SK-N-SH treated with all-trans-retinoic acid at 6 μM for 48 hours (cell line): Measurements from ENCODE around the gene PHGDH.

Experiments used
- PPARA ChIP-seq: fragments of 250-450 bp; sonication (Bioruptor Pico); IDR thresholded peaks from 2 replicates; pipeline ENCODE4 v1.5.0; 2020; ENCODE audit warnings: mild to moderate bottlenecking, borderline replicate concordance
- TSHZ2 ChIP-seq: fragments of 250-450 bp; sonication (Bioruptor Pico); IDR thresholded peaks from 2 replicates; pipeline ENCODE4 v1.5.0; 2020; ENCODE audit warnings: mild to moderate bottlenecking, moderate library complexity
- ZC3H10 ChIP-seq: fragments of 250-450 bp; sonication (Bioruptor Pico); IDR thresholded peaks from 2 replicates; pipeline ENCODE4 v1.5.1; 2021; ENCODE audit warnings: mild to moderate bottlenecking, moderate library complexity
- ZFP3 ChIP-seq: fragments of 250-450 bp; sonication (Bioruptor Pico); IDR thresholded peaks from 2 replicates; pipeline ENCODE4 v1.5.0; 2020; ENCODE audit warnings: mild to moderate bottlenecking, moderate library complexity
- ZNF565 ChIP-seq: fragments of 450-650 bp; formaldehyde crosslinking; conservative IDR thresholded peaks from 2 replicates; pipeline ENCODE4 v1.5.0; 2020; ENCODE audit warnings: low read depth, mild to moderate bottlenecking, moderate library complexity

DNA sequence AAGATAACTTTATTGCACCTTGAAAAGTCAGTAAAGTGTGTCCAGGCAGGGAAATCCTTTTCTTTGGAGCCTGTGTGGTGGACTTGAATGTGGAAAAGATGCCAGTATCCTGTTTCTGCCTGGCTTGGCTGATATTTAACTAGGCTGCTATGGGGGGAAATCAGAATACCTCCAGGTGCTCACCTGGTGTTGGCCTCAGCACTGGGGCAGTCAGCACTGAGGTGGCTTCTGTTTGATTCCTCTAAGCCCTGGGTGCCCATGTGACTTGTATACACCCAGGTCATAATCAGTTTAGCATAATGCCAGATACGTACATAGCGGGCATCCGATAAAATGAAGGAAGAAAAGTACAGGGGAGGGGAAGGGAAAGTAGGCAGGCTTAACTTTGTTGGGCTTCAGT lies 7.2 kb downstream of the PHGDH start:
- TF ChIP-seq ZNF565 = no peak
- TF ChIP-seq ZC3H10 = no peak
- TF ChIP-seq PPARA = no peak
- TF ChIP-seq TSHZ2 (CRISPR knock-in tag) = no peak
- TF ChIP-seq ZFP3 (CRISPR knock-in tag) = no peak
